ENCODE results near the gene VEZT.

- TF ChIP-seq TAF1 (IDR thresholded peaks at IDR 0.05; ENCODE audit: low read depth) (no peak), RAD21 (IDR thresholded peaks at IDR 0.05; ENCODE audit: low read depth) (no peak), NFIC (IDR thresholded peaks at IDR 0.05) (no peak), EP300 (IDR thresholded peaks at IDR 0.05; ENCODE audit: borderline replicate concordance) (no peak), FOXM1 (IDR thresholded peaks at IDR 0.05; ENCODE audit: borderline replicate concordance, low read depth) (no peak), MAX (IDR thresholded peaks at IDR 0.05) (no peak)
- TF ChIP-seq, protein P1, sequence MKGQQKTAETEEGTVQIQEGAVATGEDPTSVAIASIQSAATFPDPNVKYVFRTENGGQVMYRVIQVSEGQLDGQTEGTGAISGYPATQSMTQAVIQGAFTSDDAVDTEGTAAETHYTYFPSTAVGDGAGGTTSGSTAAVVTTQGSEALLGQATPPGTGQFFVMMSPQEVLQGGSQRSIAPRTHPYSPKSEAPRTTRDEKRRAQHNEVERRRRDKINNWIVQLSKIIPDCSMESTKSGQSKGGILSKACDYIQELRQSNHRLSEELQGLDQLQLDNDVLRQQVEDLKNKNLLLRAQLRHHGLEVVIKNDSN (IDR thresholded peaks at IDR 0.05) = no peak
These were observed 13.6 kb downstream of the VEZT start for GRCh38 chr12:95231190-95231589.

All from Ishikawa (cell line).